HG03060 (cell line): ENCODE data around the gene CREB5.
"Not testable (repeated sequence)": the region's sequence is repeated elsewhere in the genome, so short reads cannot be mapped to it uniquely, and the experiment has no call there.

Experiments used
- ATAC-seq: cut with Tn5 transposase; IDR thresholded peaks from one replicate; pipeline ENCODE4 v1.9.1; 2021; ENCODE audit warnings: low read depth, moderate number of reproducible peaks; ENCODE audit not compliant: unreplicated experiment

CREB5 gene

GRCh38 chr7:28825817-28826448, 413.6 kb downstream of the CREB5 start:
- ATAC-seq: not testable (repeated sequence)

GRCh38 chr7:28830846-28831245, 418.5 kb downstream of the CREB5 start:
- ATAC-seq: no peak

- ATAC-seq: no peak
Measured at GRCh38 chr7:28832669-28833068, 420.4 kb downstream of the CREB5 start.

- ATAC-seq: no peak
Measured at GRCh38 chr7:28835800-28836199, 423.5 kb downstream of the CREB5 start.

- ATAC-seq: no peak
Measured at GRCh38 chr7:28836716-28837115, 424.4 kb downstream of the CREB5 start.

GRCh38 chr7:28837216-28837615, 424.9 kb downstream of the CREB5 start:
- no peak for ATAC-seq

GRCh38 chr7:28840592-28840995, 428.3 kb downstream of the CREB5 start:
- no peak for ATAC-seq

GRCh38 chr7:28841766-28842165, 429.4 kb downstream of the CREB5 start:
- no peak for ATAC-seq

GRCh38 chr7:28842769-28843295, 430.5 kb downstream of the CREB5 start:
- no peak for ATAC-seq

GRCh38 chr7:28845106-28845505, 432.8 kb downstream of the CREB5 start:
- no peak for ATAC-seq

GRCh38 chr7:28847176-28847575, 434.9 kb downstream of the CREB5 start:
- ATAC-seq: no peak

GRCh38 chr7:28847681-28848080, 435.4 kb downstream of the CREB5 start:
- ATAC-seq: no peak

- ATAC-seq: no peak
Measured at GRCh38 chr7:28848906-28849305, 436.6 kb downstream of the CREB5 start.

GRCh38 chr7:28850699-28851098, 438.4 kb downstream of the CREB5 start:
- ATAC-seq: no peak

GRCh38 chr7:28853150-28853549, 440.8 kb downstream of the CREB5 start:
- ATAC-seq: no peak

GRCh38 chr7:28853834-28854749, 441.8 kb downstream of the CREB5 start:
- ATAC-seq: peak; percentile 63

- ATAC-seq: no peak
Measured at GRCh38 chr7:28854750-28855074, 442.4 kb downstream of the CREB5 start.

- ATAC-seq: no peak
Measured at GRCh38 chr7:28855538-28856217, 443.4 kb downstream of the CREB5 start.

GRCh38 chr7:28856656-28857055, 444.3 kb downstream of the CREB5 start:
- no peak for ATAC-seq

- ATAC-seq: no peak
Measured at GRCh38 chr7:28858206-28858605, 445.9 kb downstream of the CREB5 start.

- no peak for ATAC-seq
Measured at GRCh38 chr7:28858895-28859294, 446.6 kb downstream of the CREB5 start.
